ENCODE measurements around the gene ALPI.

Gene ALPI

DNA sequence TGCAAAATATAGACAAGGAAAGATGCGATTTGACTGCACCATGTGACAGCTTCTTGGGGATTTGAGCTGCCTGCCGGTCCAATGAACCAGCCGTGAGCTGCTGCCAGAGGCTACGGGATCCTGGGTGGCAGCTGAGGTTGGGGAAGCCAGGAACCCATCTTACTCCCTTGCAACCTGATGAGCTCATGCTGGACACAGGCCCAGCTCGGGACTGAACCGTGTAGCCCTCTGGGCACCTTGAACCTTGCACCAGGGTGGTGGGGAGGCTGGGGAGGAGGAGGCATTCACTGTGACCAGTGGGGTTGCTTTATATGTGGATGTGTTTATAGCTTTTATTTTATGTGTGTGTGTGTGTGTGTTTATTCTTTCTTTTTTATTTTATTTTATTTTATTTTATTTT is 9.1 kb downstream of the ALPI start:
- DNase-seq: no peak

DNA sequence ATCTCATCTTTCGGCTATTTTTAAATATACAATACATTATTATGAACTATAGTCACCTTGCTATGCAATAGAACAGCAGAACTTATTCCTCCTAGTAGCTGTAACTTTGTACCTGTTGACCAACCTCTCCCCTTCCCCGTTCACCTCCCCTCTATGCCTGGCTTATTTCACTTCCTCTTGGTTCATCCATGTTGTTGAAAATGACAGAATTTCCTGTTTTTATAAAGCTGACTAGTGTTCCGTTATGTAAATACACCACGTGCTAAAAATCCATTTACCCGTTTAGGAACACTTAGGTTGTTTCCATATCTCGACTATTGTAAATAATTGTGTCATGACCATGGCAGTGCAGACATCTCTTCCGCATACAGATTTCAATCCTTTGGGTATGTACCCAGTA is 10.3 kb downstream of the ALPI start:
- DNase-seq: no peak

DNA sequence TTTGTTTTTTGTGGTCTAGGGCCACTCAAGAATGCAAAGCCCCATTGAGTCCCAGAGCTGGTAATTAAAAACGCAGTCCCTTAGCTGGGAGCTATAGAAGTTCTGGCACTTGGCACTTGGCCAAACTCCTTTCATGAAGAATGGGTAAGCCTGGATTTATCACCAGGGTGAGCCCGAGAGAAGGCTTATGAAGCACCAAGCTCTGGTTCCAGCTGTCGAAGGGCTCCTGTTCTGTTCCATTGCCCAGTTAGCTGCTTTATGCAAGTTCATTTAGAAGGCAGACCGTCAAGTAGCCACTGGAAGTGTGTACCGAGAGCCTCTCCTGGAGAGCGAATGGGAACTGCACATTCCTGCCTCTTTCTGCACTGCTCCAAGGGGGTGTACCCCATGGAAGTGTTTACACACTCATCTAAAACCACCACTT is 17.5 kb downstream of the ALPI start:
- DNase-seq: no peak

DNA sequence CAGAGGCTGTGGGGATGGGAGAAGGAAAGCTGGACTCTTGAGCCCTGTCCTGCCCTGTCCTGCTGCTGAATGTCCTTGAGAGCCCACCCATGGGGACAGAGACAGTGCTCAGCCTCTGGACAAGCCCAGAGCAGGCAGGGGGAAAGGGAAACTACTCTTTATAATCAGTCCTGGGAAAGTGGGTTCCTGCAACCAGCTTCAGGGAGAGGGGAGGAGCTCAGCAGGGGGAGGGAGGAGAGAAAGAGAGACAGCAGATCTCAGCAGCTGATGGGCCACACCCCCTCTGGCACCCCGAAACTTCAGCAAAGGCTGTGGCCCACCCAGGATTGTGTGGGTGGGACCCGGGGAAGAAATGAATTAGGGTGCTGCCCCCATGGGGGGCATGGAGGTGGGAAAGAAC is 20.1 kb downstream of the ALPI start:
- DNase-seq: no peak

DNA sequence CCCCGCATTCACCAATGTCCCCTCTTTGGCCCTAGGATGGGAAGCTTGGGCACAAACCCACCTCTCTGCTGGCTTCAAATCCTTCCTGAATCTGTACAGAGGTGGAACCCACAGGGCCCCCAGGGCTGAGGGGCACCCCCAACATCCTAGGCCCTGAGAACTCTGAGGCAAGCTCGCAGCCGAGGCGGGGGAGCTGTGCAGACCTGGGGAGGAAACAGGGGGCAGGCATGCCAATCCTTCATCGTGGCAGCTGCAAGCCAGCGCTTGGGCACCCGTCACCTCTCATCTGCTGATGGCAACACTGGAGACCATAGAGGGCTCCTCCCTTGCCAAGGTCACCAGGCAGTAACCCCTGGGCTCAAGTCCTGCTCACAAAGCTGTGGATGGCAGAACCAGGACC is 20.8 kb downstream of the ALPI start:
- DNase-seq: no peak

DNA sequence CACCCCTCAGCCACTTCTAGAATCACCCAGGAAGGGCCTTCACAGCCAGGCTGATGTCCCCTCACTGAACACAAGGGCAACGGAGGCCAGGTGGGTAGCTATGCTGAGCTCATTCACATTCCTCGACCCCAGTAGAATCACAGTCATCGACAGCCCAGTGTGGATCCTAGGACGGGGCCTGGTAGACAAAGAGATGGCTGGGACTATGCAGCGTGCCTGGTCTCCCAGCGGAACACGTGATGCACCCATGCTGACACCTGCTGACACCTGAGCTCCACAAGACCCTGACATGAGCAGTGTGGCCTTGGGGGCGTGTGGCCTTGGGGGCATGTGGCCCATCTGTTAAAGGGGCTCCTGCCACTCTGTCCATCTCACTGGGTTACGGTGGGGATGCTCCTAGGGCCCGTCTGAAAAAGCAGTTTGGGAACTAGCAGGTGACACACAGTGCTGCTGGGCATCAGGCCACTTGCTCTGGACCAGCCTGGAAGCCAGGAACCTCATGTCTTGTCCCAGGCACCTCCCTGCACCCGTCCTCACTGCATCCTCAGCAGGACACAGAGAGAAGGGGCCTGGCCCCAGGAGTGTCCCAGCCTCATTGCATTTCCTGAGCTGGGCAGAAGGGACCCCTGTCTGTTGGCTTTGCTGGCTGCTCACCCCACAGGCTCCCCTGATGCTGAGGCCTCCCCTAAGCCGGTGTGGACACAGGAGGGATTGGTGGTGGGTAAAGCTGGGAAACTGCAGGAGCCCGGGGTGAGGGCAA is 22.0 kb downstream of the ALPI start:
- no peak for DNase-seq

DNA sequence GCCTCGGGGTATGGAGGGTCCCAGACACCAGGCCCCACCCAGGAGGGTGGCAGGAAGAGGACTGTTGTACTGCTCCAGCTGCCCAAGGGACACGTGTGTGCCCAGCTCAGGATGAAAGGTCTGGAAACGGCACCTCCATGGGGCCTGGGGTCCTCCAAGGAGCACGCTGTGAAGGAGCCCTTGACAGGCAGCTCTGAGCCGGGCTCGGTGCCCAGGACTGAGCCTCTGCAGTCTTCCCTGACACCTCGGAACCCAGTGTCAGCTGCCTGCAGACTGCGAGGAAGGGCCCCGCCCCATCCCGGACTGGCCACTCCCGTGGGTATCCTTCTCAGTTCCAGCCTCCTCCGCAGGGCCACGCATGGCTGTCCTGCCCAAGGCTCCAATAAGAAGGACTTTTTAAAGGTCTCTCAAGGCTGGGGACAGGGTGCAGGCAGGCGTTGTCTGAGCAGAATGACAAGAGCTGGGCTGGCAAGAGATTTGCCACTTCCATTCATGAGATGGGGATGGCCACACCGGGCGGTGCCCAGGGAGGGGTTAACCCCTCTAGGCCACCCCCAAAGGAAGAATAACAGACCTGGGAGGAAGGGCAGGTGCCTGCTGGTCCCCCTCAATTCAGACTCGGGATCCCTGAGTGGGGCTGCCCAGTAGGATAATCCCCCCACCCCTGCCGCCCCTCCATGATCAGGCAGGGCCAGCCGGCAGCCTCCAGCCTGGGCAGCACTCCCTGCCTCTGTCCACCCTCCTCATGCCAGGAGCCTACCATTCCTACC is 22.8 kb downstream of the ALPI start:
- DNase-seq: no peak

DNA sequence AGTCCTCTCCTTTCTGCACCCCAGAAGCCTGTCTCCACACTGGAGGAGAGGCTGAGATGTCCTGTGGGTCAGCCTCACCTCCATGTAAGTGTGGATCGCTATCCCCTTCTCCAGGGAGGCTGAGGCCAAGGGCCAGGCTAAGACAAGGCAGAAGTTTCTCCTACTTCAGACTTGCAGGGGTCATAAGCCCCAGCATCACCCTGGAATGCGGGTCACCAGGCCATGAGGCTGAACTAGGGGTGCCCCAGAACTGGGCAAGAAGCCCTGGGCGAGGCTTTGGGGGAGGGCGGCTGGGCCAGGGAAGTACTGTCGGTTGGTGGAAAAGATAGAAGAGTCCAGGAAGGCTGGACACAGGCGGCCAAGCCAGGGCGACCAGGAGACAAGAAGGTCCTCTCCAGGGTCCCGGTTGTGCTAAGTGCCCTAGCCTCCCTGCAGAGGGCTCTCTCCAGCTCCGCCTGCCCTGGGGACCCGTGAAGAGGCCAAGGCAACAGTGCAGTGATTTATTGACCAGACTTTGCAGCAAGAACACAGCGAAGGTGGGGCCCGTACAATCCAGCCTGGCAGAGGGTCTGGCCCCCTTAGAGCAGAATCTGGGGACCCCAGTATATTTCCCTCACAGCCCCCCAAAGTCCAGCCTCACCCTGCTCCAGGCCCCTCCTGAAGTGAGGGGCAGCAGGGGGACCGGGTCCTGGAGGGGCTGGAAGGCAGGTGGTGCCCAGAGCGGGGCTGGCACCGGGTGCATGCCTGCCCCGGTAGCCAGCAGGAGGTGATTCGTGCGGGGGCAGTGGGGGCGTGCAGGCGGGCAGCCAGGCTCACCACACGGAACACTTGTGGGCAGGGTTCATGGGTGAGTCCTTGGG is 23.6 kb downstream of the ALPI start:
- no peak for DNase-seq

DNA sequence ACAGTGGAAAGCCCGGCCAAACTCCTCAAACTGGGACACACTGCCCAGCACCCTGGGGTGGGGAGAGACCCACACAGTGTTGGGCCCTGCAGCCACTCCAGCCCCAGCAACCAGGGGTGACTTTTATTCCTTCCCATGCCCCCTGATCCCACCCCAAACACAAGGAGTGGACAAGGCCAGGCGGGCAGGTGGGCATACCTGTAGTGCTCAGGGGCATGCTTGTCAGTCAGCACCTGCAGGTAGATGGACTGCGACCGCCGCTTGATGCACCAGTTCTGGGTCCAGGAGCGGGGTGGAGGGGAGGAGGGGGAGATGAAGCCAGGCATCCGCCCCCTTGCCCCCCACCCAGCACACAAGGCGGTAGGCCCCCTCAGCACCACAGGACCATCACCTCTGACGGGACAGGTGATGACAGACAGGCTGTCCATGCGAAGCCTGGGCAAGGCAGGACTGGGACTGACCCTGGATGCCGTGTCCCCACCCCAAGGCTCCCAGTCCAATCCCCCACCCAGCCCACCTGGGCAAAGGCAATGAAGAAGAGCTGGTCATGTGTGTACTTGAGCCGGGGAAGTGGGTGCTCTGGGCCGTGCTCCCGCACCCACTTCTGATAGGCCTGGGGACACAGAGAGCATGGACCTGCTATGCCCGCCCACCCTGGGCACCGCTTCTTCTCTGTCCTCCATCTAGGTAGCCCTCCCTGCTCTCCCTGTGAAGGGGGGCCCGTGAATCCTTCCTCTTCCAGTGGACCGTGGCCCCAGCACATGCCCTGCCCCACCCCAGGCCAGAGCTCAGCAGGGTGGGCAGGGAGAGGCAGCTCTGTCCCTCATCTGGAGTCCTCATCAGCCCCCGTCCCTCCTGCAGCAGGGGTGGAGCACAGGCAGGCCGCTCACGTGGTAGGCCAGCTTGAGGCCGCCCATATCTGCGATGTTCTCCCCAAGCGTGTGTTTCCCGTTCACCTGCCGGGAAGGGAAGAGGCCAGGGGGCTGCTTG is 24.5 kb downstream of the ALPI start:
- DNase-seq: no peak

DNA sequence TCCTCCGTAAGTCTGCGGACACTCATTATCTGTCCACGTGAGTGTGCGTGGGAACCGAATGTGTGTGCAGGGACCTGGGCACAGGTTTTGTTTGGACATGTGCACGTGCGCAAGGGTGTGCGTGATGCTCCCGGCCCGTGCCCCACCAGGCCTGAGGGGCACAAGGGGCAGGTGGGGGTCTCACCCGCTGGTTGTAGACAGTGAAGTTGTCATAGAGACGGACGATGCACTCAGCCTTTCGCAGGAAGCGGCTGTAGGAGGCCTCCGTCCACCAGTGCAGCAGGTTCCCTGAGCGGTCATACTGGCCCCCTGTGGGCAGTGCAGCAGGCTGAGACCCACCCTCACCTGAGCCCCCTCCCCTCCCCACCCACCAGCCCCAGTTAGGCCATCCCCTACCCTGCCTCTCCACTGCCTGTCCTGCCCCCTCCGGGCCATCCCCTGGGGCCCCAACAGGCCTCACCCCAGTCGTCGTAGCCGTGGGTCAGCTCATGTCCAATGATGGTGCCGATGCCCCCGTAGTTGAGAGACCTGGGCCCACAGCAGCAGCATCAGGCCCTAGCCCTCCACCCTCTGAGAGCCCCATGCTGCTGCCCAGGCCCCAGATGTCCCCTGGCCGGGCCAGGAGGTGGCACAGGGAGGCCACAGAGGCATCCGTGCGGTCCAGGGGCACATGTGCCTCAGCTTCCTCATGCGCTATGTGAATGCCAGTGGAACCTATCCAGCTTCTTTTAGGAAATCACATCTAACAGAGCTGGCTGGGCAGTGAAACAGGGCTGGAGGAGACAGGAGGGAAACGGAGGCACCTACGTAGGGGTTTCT is 25.6 kb downstream of the ALPI start:
- DNase-seq: no peak

DNA sequence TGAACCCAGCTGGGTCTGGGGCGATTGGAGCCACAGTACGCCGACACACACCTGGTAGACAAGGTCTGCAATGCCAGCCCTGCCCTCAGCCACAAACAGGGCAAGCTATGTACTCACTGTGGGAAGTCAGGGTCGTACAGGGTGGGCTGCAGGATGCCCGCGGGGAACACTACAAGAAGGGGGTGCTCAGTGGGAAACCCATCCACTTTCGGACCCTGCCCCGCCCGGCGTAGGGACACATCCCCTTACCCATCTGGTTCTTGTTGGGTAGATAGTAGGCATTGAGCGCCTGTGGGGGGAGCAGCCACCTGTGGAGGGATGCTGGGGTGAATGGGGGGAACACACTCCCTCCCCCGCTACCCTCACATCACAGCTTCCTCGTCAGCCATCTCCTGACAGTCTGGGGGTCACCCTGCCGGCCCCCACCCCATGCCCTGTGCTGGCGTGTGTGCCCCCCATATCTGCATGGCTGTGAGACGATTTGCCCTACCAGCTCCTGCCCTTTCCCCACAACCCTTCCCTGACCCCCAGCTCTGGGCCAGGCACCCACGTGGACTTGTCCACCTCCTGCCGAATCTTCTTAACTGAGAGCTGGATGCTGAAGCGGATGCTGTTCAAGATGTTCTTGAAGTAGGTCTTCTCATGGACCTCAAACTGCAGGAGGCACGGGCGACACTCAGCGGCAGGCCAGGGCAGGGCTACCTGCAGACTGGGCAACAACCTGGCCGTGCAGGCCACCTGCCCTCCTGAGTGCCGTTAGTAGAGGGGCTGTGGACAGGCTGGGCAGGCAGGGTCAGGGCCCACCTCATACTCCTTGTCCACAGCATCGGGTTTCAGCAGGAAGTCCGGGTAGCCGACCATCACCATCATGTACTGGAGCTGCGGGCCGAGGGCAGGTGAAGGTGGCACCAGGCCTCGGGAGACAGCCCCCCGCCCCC is 26.6 kb downstream of the ALPI start:
- no peak for DNase-seq

DNA sequence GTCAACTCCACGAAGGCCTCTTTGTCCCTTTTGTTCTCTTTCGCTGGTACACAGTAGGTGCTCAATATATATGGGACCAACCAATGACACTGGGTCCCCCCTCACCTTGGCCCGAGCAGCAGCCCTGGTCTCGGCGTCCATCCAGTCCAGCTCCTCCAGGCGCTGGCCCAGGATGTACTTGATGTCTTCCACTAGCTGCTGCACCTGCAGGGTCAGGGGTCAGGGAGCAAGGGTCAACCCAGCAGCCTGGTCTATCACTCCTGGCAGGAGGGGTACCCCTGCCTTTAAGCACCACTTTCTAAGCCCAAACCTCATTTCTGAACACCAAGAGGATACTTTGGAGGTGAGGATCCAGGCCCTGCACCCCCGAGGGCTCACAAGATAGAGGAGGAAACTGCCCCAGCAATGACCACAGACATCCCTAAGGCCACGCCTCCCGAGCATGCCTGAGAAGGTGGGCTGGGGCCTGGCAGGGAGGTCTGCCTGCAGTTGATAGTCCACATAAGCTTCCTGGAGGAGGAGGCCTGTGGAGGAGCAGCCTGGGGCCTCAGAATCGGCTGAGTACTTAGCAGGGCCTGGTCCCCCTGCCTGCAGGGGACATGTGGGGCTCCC is 27.5 kb downstream of the ALPI start:
- no peak for DNase-seq

DNA sequence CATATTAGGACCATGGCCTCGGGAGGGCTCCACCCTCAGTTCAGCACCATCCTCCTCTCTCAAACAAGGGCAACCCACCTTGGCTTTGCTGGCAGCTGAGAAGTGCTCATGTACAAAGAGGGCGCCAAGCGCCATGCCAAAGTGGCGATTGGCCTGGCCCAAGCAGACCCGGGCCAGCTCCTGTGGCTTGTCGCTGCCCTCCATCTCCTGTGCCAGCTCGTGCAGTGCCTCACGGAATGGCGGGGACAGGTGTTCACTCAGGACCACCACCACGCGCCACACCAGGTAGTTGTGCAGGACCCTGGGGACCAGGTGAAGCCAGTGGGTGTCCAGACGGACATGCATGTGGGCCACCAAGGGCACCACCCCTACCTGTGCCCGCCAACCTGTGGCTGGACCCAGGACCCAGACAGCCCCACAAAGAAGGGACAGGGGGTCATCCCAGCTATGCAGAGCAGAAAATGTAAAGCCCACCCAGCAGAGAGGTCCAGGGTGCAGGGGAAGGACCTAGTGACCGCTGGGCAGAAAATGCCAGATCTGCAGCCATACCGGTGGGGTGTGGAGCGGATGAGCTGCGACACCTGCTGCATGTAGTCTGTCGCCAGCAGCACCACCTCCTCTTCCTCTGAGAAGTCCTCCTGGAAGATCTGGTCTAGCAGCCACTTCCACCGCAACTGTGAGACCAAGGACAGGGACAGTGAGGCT is 28.1 kb downstream of the ALPI start:
- DNase-seq: no peak

DNA sequence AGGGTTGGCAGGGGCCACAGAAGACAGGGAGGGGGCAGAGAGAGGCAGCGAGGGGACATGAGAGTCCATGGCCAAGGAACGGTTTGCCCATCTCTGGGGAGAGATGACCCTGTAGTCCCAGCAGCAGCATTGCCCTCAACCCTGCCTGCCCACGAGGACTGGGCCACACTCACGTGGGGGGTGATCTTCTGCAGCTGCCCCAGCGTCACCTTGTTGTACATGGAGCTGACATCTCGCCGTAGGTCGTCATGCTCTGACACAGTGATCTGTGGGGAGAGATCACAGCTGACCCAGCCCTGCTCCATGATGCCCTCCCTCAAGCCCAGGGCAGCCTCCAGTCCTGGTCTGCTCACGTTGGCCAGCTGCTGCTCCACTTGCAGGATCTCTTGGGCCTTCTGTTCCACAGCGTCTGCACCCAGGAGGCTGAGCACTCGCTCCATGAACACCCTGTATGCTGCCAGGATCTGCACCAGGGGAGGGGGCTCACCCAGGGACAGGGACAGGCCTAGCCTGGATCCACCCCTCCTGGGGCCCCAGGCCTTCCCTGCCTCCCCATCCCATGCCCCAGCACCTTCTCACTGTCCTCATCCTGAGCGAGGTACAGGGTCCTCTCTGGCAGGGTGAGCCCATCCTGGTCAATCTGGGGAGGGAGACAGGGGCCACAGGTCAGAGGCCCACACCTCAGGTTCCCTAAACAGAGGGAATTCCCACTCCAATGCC is 28.8 kb downstream of the ALPI start:
- no peak for DNase-seq

DNA sequence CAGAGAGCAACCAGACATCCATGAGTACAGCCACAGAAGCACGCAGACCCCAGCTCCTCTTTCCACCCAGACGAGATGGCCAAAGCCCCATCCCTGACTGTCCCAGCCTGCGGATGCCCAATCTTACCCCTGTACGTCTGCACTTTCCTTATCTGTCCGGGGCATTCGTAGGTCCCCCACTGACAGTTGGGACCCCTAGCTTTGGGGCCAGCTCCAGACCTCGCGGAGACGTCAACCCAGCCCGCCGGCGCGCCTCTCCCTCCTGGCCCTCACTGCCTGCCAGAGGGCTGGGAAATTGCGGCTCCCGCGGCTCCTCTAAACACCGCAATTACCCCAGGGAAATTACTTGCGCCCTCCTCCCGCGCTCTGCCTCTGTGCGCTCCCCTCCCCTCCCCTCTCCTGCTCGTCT is 29.4 kb downstream of the ALPI start:
- DNase-seq: no peak

DNA sequence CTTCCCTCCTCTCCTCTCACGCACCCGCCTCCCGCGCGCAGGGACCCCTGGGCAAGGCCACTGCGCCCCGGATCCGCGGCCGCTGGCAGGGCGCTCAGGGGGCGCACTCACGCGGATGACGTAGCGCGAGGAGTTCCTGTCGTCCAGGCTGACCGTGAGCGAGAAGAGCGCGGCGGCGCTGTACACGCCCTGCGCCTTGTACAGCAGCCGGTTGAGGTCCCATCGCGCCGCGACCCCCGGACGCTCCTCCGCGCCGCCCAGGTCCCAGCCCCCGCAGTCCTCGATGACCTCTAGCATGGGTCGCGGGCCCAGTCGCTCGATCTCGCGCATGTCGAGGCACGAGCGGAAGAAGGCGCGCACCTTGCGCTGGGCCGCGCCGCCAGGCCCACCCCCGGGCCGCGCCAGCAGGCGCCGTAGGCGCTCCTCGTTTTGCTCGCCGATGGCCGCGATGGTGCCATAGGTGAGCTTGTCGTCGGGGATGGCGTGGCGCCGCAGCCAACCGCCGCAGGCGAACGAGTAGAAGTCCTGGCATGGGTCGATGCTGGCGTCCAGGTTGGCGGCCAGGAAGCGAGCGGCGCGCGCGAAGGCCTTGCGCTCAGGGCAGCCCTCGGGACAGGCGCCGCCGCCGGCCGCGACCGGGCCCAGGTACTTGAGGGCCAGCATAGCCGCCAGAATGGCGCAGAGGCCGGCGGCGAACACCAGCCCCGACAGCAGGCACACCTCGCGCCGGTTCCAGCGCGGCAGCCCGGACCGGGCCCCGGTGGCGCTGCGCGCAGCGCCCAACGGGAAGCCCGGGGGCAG is 30.0 kb downstream of the ALPI start:
- no peak for DNase-seq

DNA sequence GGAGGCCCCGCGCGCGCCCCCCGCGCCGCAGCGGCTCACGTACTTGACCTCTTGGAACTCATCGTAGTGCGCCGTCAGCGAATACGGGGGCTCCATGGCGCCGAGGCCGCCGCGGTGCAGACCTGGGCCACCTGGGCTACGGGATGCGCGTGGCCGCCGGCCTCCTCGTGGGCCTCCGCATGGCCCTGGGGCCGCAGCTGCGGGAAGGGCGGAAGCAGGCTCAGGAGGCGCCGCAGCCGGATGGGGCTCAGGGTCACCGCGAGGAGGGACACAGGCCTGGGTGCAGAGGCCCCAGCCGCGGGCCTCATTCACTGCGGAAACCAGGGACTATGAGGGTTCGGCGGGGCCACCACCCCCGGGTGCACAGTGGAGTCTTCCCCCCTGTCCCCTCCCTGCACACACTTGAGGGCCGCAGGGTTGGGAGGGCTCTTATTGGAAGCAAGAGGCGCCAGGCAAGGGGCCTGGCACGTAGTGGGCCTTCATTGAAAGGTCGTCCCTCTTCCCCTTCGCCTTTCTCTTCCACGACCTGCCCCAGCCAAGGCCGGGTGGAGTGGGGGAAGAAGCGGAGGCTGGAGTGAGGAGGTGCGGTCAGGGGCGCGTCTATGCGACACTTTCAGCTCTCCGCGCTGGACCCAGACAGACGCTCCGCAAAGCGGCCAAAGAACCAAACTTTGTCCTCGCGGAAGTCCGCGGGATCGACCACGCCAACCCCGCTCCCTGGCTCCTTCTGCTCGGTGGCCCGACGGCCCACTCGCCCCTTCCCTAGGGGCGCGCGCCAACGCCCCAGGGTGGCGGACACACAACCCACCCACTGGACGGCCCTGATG is 30.8 kb downstream of the ALPI start:
- no peak for DNase-seq

All from NK-92 treated with Interleukin-12 subunit alpha and Interleukin-12 subunit beta, amount 100 ng/mL, for 24 hours (cell line).